HepG2 (cell line): ENCODE data around the gene GDAP1L1. TPM values are rescaled to one million over a fixed set of nuclear protein-coding genes. Genes with fewer than 3 reads are reported as not detected.

Experiments
- ARID3A ChIP-seq: IDR thresholded peaks from 2 replicates; pipeline ENCODE4 v1.6.1; 2012; ENCODE audit warnings: low read depth, low read length, improper control_type of control experiment
- FOSL2 ChIP-seq: sonication (generic); formaldehyde crosslinking; IDR thresholded peaks from 2 replicates; pipeline ENCODE4 v1.4.0; 2020; ENCODE audit warnings: missing genetic modification reagents
- FUBP1 ChIP-seq: sonication (generic); formaldehyde crosslinking; IDR thresholded peaks from 2 replicates; pipeline ENCODE4 v1.5.1; 2020; ENCODE audit warnings: missing genetic modification reagents, mild to moderate bottlenecking, borderline replicate concordance
- HNRNPK ChIP-seq: fragments of 200-400 bp; formaldehyde crosslinking; IDR thresholded peaks from 2 replicates; pipeline ENCODE4 v1.6.1; 2018; ENCODE audit warnings: low read length, low read depth, moderate library complexity, mild to moderate bottlenecking; ENCODE audit not compliant: poor library complexity, severe bottlenecking
- ISL2 ChIP-seq: sonication (generic); formaldehyde crosslinking; IDR thresholded peaks from 2 replicates; pipeline ENCODE4 v1.5.0; 2020; ENCODE audit warnings: missing genetic modification reagents
- NBN ChIP-seq: fragments of 450-650 bp; conservative IDR thresholded peaks from 2 replicates; pipeline ENCODE4 v1.6.1; 2017
- NFIB ChIP-seq: sonication (generic); formaldehyde crosslinking; IDR thresholded peaks from 2 replicates; pipeline ENCODE4 v1.9.0; 2021; ENCODE audit warnings: missing genetic modification reagents, mild to moderate bottlenecking, borderline replicate concordance
- RNF219 ChIP-seq: sonication (generic); formaldehyde crosslinking; IDR thresholded peaks from 2 replicates; pipeline ENCODE4 v1.5.0; 2020; ENCODE audit warnings: mild to moderate bottlenecking, missing genetic modification reagents
- SP140L ChIP-seq: sonication (generic); formaldehyde crosslinking; IDR thresholded peaks from 2 replicates; pipeline ENCODE4 v1.4.0; 2020; ENCODE audit warnings: missing genetic modification reagents, borderline replicate concordance
- SP2 ChIP-seq: sonication (generic); formaldehyde crosslinking; IDR thresholded peaks from 2 replicates; pipeline ENCODE4 v1.5.1; 2020; ENCODE audit warnings: mild to moderate bottlenecking, missing genetic modification reagents
- SRSF9 ChIP-seq: fragments of 200-400 bp; formaldehyde crosslinking; IDR thresholded peaks from 2 replicates; pipeline ENCODE4 v1.6.1; 2018; ENCODE audit warnings: borderline replicate concordance, mild to moderate bottlenecking, low read depth, low read length; ENCODE audit not compliant: insufficient read depth, poor library complexity, severe bottlenecking
- ZBTB2 ChIP-seq: sonication (generic); formaldehyde crosslinking; IDR thresholded peaks from 2 replicates; pipeline ENCODE4 v1.8.0; 2022; ENCODE audit warnings: low read depth, missing genetic modification reagents
- ZBTB39 ChIP-seq: sonication (generic); formaldehyde crosslinking; IDR thresholded peaks from 2 replicates; pipeline ENCODE4 v1.5.0; 2020; ENCODE audit warnings: missing genetic modification reagents
- ZFY ChIP-seq: sonication (generic); formaldehyde crosslinking; IDR thresholded peaks from 2 replicates; pipeline ENCODE4 v1.4.0; 2020; ENCODE audit warnings: missing genetic modification reagents
- ZKSCAN1 ChIP-seq: fragments of 150-350 bp; IDR thresholded peaks from 2 replicates; pipeline ENCODE4 v1.6.1; 2014; ENCODE audit warnings: low read length
- ZNF143 ChIP-seq: sonication (generic); formaldehyde crosslinking; IDR thresholded peaks from 2 replicates; pipeline ENCODE4 v1.4.0; 2020; ENCODE audit warnings: missing genetic modification reagents
- ZNF282 ChIP-seq: fragments of 450-650 bp; IDR thresholded peaks from 2 replicates; pipeline ENCODE4 v1.6.1; 2018; ENCODE audit not compliant: partially characterized antibody
- ZNF564 ChIP-seq: sonication (generic); formaldehyde crosslinking; IDR thresholded peaks from 2 replicates; pipeline ENCODE4 v1.8.1; 2023; ENCODE audit warnings: mild to moderate bottlenecking, missing genetic modification reagents
- ZNF605 ChIP-seq: sonication (generic); formaldehyde crosslinking; IDR thresholded peaks from 2 replicates; pipeline ENCODE4 v1.8.0; 2022; ENCODE audit warnings: mild to moderate bottlenecking, missing genetic modification reagents
- ZNF883 ChIP-seq: sonication (generic); formaldehyde crosslinking; IDR thresholded peaks from 2 replicates; pipeline ENCODE4 v1.5.1; 2020; ENCODE audit warnings: mild to moderate bottlenecking, missing genetic modification reagents; ENCODE audit errors: not compliant biosample characterization
- polyA plus RNA-seq, 8 experiments: library from polyadenylated mRNA; depleted of rRNA in 3 of 8; stranded (reverse) in 7 of 8; unstranded in 1 of 8; fragments of >200 nt; fragmentation: Illumina TruSeq in 4 of 8; extraction: Trizol in 4 of 8; gene quantifications; 2 replicates each; pipeline versions ENCODE4 v1.2.1 to v1.2.3, GENCODE V29; 2011 to 2016; ENCODE audit warnings: low read depth in 4 of 8, missing spikeins in 1 of 8, mixed read lengths in 1 of 8; ENCODE audit not compliant: insufficient read depth in 1 of 8
- total RNA-seq, 5 experiments: library from RNA; depleted of rRNA; stranded (reverse); fragments of >200 nt; fragmentation: Illumina TruSeq; extraction: Trizol; gene quantifications; 2 replicates each; pipeline ENCODE4 v1.2.3, GENCODE V29; 2016; ENCODE audit warnings: low read depth in 1 of 5

GDAP1L1 gene
- total and polyA plus RNA-seq, 2 of the 13 experiments (the other 11 are each of a cell fraction or from before 2014, with no cell fraction given): 0.04 TPM; not detected in 1

- TF ChIP-seq FUBP1 (CRISPR knock-in tag) (no peak), ZNF883 (CRISPR knock-in tag) (no peak), SRSF9 (no peak), SP2 (CRISPR knock-in tag) (no peak), NBN (no peak), ISL2 (CRISPR knock-in tag) (no peak), NFIB (no peak), FOSL2 (no peak), ARID3A (no peak), RNF219 (CRISPR knock-in tag) (0 out of 2 replicates have a peak, but pooled peaks have one; percentile 74), SP140L (CRISPR knock-in tag) (no peak), ZNF564 (CRISPR knock-in tag) (no peak; the same call in 1 of the 2 replicates), ZFY (no peak), ZKSCAN1 (no peak), ZNF282 (no peak), ZBTB2 (no peak; the same call in 1 of the 2 replicates), ZNF143 (CRISPR knock-in tag) (no peak), HNRNPK (no peak), ZNF605 (CRISPR knock-in tag) (no peak; the same call in 1 of the 2 replicates), ZBTB39 (CRISPR knock-in tag) (no peak)
Measured at GRCh38 chr20:44209686-44210405, 37.3 kb upstream of the GDAP1L1 start (continued).
